ENCODE results near the gene CLSTN1.
"Not testable (repeated sequence)": the region's sequence is repeated elsewhere in the genome, so short reads cannot be mapped to it uniquely, and the experiment has no call there.

Gene CLSTN1

DNA sequence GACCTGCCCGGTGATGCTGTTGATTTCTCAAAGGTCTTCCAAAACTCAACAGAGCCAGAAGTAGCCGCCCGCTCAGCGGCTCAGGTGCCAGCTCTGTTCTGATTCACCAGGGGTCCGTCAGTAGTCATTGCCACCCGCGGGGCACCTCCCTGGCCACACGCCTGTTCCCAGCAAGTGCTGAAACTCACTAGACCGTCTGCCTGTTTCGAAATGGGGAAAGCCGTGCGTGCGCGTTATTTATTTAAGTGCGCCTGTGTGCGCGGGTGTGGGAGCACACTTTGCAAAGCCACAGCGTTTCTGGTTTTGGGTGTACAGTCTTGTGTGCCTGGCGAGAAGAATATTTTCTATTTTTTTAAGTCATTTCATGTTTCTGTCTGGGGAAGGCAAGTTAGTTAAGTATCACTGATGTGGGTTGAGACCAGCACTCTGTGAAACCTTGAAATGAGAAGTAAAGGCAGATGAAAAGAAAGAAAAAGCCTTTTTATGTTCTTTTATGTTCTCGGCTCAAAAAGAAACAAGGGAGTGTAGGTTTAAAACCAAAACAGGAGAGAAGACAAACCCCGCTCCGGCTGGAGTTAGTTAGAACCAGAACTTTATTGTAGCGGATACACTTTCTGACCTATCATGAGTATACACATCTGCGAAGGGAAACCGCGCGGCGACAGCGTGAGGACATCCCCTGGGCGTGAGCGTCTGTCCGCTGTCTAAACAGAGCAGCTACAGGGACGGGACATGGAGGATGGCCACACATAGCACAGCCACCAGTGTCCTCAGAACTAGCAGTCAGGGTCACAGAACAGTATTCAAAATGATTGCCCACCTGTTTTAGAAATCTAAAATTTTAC lies 95.1 kb downstream of the CLSTN1 start:
- DNase-seq: no peak

DNA sequence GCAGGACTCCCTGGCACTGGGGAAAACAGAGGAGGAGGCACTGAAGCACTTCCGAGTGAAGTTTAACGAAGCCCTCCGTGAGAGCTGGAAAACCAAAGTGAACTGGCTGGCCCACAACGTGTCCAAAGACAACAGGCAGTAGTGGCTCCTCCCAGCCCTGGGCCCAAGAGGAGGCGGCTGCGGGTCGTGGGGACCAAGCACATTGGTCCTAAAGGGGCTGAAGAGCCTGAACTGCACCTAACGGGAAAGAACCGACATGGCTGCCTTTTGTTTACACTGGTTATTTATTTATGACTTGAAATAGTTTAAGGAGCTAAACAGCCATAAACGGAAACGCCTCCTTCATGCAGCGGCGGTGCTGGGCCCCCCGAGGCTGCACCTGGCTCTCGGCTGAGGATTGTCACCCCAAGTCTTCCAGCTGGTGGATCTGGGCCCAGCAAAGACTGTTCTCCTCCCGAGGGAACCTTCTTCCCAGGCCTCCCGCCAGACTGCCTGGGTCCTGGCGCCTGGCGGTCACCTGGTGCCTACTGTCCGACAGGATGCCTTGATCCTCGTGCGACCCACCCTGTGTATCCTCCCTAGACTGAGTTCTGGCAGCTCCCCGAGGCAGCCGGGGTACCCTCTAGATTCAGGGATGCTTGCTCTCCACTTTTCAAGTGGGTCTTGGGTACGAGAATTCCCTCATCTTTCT lies 96.7 kb downstream of the CLSTN1 start:
- no peak for DNase-seq

DNA sequence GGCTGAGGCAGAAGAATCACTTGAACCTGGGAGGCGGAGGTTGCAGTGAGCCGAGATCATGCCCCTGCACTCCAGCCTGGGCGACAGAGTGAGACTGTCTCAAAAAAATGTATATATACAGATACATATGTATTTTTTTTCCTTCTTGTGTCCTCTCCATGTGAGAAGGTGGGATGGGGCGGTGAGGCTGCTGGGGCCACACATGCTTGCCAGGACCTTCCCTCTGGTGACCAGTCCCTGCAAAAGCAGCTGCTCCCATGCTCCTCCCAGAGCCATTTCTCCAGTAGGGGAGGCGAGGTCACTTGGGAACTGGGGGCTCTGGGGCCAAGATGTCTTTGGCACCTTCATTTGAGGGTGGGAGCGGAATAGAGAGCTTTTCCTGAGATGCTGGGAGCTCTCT lies 97.4 kb downstream of the CLSTN1 start:
- DNase-seq: no peak

DNA sequence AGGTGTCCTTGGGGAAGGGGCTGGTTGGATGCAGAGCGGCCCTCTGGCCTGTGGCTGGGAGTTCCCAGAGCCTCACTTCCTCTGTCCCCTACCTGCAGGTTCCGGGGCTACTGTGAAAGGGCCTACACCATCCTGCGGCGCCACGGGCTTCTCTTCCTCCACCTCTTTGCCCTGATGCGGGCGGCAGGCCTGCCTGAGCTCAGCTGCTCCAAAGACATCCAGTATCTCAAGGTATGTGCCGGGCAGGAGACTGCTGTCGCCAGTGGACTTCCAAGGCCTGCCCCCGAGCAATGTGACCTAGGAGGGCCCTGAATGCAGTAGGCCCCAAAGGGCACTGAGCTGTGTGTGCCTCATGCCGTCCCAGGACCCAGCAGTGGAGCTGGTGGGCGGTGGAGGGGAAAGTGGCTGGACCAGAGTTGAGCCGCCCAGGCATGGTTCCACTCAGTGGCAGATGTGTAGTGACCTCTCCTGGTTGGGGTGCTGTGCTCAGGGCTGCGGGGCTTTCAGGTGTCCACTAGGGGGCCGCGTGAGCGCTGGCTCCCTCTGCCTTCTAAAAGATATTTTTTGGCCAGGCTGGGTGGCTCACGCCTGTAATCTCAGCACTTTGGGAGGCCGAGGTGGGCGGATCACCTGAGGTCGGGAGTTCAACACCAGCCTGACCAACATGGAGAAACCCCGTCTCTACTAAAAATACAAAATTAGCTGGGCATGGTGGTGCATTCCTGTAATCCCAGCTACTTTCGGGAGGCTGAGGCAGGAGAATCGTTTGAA lies 98.9 kb downstream of the CLSTN1 start:
- peak in 1 of 2 experiments; percentile 39 for DNase-seq

DNA sequence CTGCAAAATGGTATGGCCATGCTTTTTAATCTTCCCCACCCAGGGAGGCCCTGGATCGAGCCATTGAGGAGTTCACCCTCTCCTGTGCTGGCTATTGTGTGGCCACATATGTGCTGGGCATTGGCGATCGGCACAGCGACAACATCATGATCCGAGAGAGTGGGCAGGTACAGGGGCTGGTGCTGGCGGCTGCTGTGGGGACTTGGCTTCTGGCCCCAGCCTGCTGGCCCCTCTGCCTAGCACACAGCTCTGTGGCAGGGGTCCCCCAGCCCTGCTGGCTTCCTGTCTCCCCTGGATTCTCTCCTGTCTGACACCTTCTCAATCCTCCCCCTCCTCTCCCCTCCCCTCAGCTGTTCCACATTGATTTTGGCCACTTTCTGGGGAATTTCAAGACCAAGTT lies 99.8 kb downstream of the CLSTN1 start:
- DNase-seq: no peak

DNA sequence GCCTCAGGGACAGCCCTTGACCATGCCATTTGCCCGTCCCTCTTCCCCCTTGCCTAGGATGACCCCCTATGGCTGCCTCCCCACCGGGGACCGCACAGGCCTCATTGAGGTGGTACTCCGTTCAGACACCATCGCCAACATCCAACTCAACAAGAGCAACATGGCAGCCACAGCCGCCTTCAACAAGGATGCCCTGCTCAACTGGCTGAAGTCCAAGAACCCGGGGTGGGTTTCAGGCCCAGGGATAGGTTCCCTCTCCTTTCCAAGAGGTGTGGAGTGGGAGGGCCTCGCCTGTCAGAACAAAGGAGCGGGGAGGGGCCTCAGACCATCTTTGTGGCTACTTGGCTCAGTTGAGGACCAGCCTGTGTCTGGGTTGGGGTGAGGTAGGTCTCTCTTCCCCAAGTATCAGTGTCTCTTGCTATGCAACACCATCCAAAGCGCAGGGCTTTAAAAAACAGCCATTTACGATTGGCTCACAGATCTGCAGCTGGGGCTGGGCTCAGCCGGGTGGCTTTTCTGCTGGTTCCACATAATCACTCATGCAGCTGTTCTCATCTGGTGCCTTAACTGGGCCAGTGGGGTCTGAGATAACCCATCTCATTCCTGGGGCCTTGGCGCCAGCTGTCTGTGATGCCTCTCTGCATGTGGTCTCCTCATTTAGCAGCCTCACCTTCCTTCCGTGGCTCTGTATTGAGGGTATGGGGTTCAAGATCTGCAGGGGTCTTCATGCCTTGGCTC lies 100.5 kb downstream of the CLSTN1 start:
- DNase-seq: no peak

DNA sequence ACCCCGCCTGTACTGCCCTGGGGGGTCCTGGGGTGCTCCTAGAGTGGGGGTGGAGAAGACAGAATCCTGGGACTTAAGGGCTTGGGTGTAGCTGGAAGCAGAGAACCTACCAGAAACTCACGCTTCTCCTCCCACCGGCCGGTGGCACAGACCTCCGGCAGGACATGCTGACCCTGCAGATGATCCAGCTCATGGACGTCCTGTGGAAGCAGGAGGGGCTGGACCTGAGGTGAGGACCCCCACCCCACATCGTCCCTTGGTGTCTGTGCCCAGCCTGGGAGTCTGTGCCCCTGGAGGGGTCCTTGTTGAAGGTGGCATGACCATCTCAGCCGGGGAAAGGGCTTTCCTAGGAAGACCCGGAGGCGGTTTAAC lies 101.4 kb downstream of the CLSTN1 start:
- no peak for DNase-seq

DNA sequence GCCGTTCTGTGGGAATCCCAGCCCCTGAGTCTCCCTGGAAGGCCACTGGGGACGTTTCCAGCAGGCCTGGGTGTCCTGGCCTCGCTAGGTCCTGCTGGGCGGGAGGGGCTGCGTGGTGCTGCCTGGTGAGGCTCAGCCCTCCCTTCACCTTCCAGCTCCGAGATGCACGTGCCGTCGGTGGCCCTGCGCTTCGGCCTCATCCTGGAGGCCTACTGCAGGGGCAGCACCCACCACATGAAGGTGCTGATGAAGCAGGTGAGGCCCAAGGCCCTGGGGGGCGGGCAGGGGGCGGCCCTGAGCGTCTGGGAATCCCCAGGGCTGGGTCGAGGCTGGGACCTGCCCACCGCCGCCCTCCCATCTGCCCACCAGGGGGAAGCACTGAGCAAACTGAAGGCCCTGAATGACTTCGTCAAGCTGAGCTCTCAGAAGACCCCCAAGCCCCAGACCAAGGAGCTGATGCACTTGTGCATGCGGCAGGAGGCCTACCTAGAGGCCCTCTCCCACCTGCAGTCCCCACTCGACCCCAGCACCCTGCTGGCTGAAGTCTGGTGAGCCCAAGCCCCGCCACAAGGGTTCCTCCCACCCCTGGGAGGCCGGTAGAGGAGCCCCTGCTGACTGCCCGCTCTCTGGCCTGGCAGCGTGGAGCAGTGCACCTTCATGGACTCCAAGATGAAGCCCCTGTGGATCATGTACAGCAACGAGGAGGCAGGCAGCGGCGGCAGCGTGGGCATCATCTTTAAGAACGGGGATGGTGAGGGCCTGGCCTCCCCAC lies 102.0 kb downstream of the CLSTN1 start:
- no peak for DNase-seq

DNA sequence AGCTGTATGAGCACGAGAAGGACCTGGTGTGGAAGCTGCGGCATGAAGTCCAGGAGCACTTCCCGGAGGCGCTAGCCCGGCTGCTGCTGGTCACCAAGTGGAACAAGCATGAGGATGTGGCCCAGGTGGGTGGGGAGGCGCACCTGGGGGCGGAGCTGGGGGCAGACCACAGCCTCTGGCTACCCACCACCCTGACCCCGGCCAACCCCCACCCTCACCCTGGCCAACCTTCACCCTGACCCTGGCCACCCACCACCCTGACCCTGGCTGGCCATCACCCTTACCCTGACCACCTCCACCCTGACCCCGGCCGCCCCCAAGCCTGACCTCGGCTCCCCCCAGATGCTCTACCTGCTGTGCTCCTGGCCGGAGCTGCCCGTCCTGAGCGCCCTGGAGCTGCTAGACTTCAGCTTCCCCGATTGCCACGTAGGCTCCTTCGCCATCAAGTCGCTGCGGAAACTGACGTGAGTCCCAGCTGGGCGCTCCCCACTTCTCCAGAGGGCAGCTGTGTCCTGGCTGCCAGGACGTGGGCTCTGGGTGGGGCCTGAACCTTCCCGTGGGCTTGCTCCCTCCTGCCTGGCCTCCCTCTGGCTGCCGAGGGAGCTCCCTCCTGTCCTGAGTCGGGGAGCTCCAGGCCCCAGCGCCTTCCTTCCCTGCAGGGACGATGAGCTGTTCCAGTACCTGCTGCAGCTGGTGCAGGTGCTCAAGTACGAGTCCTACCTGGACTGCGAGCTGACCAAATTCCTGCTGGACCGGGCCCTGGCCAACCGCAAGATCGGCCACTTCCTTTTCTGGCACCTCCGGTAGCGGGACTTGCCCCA lies 102.8 kb downstream of the CLSTN1 start:
- DNase-seq: no peak

DNA sequence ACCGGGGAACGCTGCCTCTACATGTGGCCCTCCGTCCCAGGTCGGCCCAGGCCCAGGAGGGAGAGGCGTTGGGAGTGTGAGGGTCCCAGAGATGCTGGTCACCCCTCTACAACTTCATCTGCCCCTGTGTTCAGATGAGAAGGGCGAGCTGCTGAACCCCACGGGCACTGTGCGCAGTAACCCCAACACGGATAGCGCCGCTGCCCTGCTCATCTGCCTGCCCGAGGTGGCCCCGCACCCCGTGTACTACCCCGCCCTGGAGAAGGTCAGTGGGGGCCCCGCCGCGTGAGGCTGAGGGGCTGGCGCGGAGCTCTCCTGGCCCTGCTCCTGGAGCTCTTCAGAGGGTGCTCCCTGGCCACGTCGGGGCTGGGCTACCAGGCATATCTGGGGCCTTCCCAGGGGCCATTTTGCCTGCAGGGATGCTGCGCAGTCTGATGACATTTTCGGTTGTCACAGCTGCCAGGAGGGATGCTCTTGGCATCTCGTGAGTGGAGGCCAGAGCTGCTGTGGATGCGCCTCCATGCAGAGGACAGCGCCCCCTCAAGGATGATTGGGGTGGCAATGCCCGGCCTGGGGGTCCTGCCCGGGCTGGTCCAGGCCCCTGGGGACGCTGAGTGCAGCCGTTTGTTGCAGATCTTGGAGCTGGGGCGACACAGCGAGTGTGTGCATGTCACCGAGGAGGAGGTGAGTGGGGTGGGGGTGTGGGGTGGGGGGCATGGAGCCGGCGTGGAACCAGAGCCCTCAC lies 103.6 kb downstream of the CLSTN1 start:
- no peak for DNase-seq

DNA sequence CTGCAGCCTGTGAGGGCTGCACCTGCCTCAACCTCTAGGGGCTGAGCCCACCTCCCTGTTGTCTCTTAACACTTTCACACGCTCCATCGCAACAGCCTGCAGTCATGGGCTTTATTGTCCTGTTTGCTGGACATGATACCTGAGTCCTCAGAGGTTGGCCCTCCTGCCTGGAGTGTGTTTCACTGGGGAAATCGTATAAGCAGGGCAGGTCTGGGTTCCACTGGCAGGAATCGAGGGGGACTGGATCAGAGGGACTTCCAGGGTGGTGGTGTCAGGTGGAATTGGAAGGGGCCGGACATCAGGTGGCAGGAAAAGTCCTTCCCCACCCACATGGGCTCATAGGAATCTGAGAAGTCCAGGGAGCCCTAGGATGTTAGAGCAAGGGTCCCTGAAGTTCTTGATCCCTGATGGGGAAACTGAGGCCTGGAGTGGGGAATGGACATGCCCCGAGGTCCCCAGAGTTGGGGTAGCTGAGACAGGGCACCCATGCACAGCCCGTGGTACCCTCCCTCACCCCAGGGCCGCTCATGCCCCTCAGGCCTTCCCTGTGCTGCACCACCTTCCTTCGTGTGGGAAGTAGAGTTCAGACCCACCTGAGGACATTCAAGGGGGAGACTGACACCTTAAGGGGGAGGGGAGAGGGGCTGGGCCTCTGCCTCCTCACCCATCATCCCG lies 105.6 kb downstream of the CLSTN1 start:
- no peak for DNase-seq

DNA sequence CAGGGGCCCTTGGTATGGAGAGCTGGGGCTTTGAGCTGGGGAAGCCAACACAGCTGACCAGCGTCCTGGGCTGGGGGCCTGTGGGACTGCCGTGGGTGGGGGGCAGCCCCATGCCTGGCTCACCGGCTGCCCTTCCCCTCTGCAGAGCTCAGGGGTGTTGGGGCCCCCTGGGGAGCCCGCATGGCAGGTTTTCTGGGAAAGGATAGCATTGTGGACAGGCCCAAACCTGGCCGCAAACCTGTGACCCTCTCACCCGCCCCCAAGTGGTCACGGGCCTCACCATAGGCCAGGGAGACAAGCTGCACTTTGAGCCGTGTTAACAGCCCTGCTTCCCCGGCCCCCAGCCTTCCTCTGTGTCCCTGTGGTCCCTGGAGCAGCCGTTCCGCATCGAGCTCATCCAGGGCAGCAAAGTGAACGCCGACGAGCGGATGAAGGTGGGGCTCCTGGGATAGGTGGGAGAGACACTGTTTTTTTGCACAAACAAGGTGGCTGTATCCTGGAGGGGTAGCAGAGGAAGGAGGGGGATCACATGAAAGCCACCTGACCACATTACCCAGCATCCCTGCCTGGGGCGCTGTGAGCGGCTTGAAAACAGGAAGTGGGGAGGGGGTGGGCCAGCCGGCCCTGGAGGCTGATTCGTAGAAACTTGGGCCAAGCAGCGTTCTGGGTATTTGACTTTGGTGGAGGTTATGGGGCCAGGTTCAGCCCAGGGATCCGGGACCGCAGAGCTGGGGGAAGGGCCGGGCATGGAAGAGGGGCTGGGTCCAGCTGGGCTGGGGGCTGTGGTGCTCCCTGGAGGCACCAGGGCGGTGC lies 106.4 kb downstream of the CLSTN1 start:
- no peak for DNase-seq

DNA sequence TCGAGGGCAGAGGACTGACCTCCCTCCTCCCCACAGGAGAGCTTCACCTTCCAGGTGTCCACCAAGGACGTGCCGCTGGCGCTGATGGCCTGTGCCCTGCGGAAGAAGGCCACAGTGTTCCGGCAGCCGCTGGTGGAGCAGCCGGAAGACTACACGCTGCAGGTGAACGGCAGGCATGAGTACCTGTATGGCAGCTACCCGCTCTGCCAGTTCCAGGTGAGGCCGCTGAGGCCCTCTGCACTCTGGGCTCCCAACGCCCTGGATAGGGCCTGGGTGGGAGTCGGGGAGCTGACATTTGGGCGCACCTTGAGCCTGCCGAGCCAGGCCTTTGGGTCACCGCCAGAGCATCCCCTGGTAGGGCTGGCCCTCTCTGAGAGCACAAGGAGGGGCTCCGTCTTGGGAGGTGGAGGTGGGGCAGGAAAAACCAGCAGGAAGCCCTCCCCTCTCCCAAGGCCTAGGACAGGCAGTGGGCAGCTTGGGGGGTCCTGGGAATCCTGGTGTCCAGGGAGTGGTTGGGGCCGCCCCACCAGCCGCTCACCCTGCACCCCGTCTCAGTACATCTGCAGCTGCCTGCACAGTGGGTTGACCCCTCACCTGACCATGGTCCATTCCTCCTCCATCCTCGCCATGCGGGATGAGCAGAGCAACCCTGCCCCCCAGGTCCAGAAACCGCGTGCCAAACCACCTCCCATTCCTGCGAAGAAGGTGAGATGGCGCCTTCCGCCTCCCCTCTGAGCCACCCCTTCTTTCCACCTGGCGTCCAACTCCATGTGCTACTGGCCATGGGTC lies 107.2 kb downstream of the CLSTN1 start:
- DNase-seq: no peak

DNA sequence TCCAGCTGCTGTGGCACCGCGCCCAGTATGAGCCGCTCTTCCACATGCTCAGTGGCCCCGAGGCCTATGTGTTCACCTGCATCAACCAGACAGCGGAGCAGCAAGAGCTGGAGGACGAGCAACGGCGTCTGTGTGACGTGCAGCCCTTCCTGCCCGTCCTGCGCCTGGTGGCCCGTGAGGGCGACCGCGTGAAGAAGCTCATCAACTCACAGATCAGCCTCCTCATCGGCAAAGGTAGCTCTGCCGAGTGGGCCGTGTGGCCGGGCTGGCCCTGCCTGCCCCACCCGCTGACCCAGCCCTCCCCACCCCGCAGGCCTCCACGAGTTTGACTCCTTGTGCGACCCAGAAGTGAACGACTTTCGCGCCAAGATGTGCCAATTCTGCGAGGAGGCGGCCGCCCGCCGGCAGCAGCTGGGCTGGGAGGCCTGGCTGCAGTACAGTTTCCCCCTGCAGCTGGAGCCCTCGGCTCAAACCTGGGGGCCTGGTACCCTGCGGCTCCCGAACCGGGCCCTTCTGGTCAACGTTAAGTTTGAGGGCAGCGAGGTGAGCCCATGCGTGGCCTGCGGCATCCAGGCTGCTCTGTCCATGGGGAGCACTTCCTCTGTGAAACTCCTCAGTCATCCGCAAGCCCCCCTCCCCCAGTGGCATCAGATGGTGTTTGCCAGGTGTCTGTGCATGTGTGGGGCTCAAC lies 108.1 kb downstream of the CLSTN1 start:
- DNase-seq: peak in 1 of 2 experiments; percentile 57

DNA sequence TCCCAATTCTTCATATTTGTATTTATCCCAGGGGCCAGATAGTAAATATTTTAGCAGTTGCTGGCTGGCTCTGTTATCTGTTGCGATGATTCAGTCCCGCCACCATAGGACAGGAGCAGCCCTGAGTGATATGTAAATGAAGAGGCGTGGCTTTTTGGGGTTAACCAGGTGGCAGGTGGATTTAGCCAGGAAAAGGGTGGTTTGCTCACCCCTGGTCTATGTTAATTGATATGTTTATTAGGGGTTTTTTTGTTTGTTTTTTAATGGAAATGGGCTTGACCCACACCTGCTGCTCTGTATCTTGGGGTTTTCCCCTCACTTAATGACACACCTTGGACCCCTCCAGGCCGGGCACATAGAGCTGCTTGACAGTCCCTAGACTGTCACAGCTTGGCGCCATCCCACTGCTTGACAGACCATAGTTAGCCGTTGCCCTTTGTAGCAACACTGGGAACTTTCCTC lies 109.5 kb downstream of the CLSTN1 start:
- no peak for DNase-seq

DNA sequence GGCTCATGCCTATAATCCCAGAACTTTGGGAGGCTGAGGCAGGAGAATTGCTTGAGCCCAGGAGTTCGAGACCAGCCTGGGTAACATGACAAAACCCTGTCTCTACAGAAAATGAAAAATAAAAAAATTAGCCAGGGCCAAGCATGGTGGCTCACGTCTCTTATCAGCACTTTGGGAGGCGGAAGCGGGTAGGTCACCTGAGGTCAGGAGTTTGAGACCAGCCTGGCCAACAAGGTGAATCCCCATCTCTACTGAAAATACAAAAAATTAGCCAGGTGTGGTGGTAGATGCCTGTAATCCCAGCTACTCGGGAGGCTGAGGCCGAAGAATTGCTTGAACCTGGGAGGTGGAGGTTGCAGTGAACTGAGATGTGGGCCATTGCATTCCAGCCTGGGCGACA lies 111.0 kb downstream of the CLSTN1 start:
- DNase-seq: not testable (repeated sequence)

DNA sequence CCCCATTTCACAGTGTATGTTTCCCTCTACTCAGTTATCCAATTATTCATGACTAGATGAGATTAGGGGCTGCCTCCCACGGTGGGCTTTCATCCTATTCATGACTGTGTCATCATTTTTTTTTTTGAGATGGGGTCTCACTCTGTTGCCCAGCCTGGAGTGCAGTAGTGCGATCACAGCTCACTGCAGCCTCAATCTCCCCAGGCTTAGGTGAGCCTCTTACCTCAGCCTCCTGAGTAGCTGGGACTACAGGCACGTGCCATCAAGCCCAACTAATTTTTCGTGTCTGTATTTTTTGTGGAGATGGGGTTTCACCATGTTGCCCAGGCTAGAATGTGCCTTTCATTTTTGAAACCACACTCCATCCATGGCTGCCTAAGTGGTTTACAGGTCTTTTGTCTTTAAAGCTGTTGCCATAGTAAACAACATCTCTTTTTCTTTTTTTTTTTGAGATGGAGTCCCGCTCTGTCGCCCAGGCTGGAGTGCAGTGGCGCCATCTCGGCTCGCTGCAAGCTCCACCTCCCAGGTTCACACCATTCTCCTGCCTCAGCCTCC lies 112.2 kb downstream of the CLSTN1 start:
- no peak for DNase-seq
